Measurements from ENCODE around the gene C1QTNF6. TPM values are rescaled to one million over a fixed set of nuclear protein-coding genes. Genes with fewer than 3 reads are reported as not detected.

C1QTNF6 gene
- total and polyA plus RNA-seq, 2 of the 8 experiments (the other 6 are each of a cell fraction or from before 2014, with no cell fraction given): 3.1 to 6.5 TPM

GRCh38 chr22:37228106-37229011 lies 40.3 kb upstream of the C1QTNF6 start:
- no peak overlapping the region for H4K91ac ChIP-seq (replicated peaks; ENCODE audit: insufficient read length, low read length)
- no peak for FAIRE-seq
- H3K36me3 ChIP-seq (ENCODE audit: control insufficient read depth in 2 of 4, insufficient read depth in 4 of 4, low read length in 3 of 4): no peaks in the 10 kb centered on the region
- peaks cover 2% of the 10 kb centered on the region; the same call in 1 of the 2 replicates for H3K23me2 ChIP-seq (ENCODE audit: low read depth, low read length)
- no peaks in the 10 kb centered on the region for H4K20me1 ChIP-seq (replicated peaks in 1 of 2; ENCODE audit: control insufficient read depth in 1 of 2, insufficient read depth in 2 of 2, low read length in 2 of 2)
- no peak overlapping the region for H3K4me3 ChIP-seq (ENCODE audit: extremely low read depth in 1 of 4, insufficient read depth in 2 of 4, low read depth in 3 of 4, low read length in 4 of 4)
- no peak overlapping the region for H3K18ac ChIP-seq (ENCODE audit: extremely low read depth, low read length)
- ChIA-PET POLR2A (ENCODE audit: partially characterized antibody) (interaction anchor here (1.0 kb wide), 1 partner anchor 16 kb away, joined by 3 read pairs; the partner anchor contains the start of gene RAC2), CTCF (ENCODE audit: partially characterized antibody) (interaction anchor here (0.6 to 2.6 kb wide), 7 partner anchors 30 to 658 kb away, joined by 3 to 9 read pairs (median 3); no protein-coding TSS in a partner anchor)
- no peak overlapping the region for H3K4ac ChIP-seq (replicated peaks; ENCODE audit: insufficient read length, low read depth, low read length)
- 82% methylated on average over 20 of the region's 20 CpGs; no CpG with 5 or more reads in 1 of the 2 experiments for WGBS, 2 experiments (ENCODE audit: extremely low coverage in 1 of 2, insufficient coverage in 1 of 2, insufficient read length in 1 of 2, insufficient replicate concordance in 2 of 2, low coverage in 1 of 2, low lambda C conversion rate in 2 of 2, missing lambda C conversion rate in 1 of 2)
- no peak overlapping the region for H4K8ac ChIP-seq (ENCODE audit: extremely low read depth, insufficient read depth, low read length)
- H3K14ac ChIP-seq (ENCODE audit: insufficient read length): no peak overlapping the region
- H2BK120ac ChIP-seq (replicated peaks; ENCODE audit: low read depth, low read length): no peak overlapping the region
- H2BK20ac ChIP-seq (ENCODE audit: low read length): no peak overlapping the region
- no peaks in the 10 kb centered on the region for H3K9me3 ChIP-seq (ENCODE audit: insufficient read depth in 2 of 2, low read depth in 1 of 2, low read length in 1 of 2)
- H4K5ac ChIP-seq (ENCODE audit: insufficient read length, low read depth, low read length): no peak overlapping the region
- H3K27ac ChIP-seq (ENCODE audit: low read depth, low read length): no peak overlapping the region
- H2BK15ac ChIP-seq (ENCODE audit: low read length): no peak overlapping the region
- no peaks in the 10 kb centered on the region for H3K27me3 ChIP-seq (replicated peaks in 1 of 4; ENCODE audit: control insufficient read depth in 3 of 4, extremely low read depth in 1 of 4, insufficient read depth in 3 of 4, low read length in 3 of 4)
- H2AFZ ChIP-seq (ENCODE audit: low read length): no peak overlapping the region
- H3K79me1 ChIP-seq (ENCODE audit: low read depth, low read length): no peaks in the 10 kb centered on the region
- no peaks in the 10 kb centered on the region for H3K79me2 ChIP-seq (ENCODE audit: control insufficient read depth in 1 of 2, insufficient read depth in 2 of 2, low read length in 2 of 2)
- no peak overlapping the region for H2BK12ac ChIP-seq (ENCODE audit: low read depth, low read length)
- H3K4me2 ChIP-seq (ENCODE audit: insufficient read depth in 1 of 2, low read depth in 2 of 2, low read length in 2 of 2): no peak overlapping the region
- H2BK5ac ChIP-seq (ENCODE audit: low read depth, low read length): no peak overlapping the region; the same call in 1 of the 2 replicates
- no peak overlapping the region for H3K56ac ChIP-seq (replicated peaks; ENCODE audit: insufficient read length, low read depth, low read length)
- H3K4me1 ChIP-seq (replicated peaks in 1 of 4; ENCODE audit: control insufficient read depth in 3 of 4, insufficient read depth in 4 of 4, low read length in 3 of 4): no peaks in the 10 kb centered on the region
- no peak overlapping the region for H2AK5ac ChIP-seq (ENCODE audit: low read depth, low read length)
- DNase-seq (ENCODE audit: low read depth in 1 of 2, low spot score in 2 of 2): no peak
- H3K23ac ChIP-seq (ENCODE audit: insufficient read length): no peak overlapping the region
- H3K9ac ChIP-seq (replicated peaks in 1 of 4; ENCODE audit: extremely low read depth in 1 of 4, low read depth in 3 of 4, low read length in 3 of 4): no peak overlapping the region
- no peak for TF ChIP-seq GTF2F1 (IDR thresholded peaks at IDR 0.05; ENCODE audit: borderline replicate concordance, low read depth, low read length)
- TF ChIP-seq PHF8 (conservative IDR thresholded peaks at IDR 0.05; ENCODE audit: low read depth, low read length): no peak
- no peak for TF ChIP-seq CTCF (IDR thresholded peaks at IDR 0.05; ENCODE audit: control extremely low read depth in 1 of 3, insufficient read depth in 1 of 3, low read depth in 1 of 3, low read length in 3 of 3)
- TF ChIP-seq HDAC2 (IDR thresholded peaks at IDR 0.05; ENCODE audit: borderline replicate concordance in 1 of 2, low read depth in 2 of 2, low read length in 2 of 2): no peak
- no peak for TF ChIP-seq YY1 (IDR thresholded peaks at IDR 0.05; ENCODE audit: low read depth, low read length)
- TF ChIP-seq KDM5A (IDR thresholded peaks at IDR 0.05; ENCODE audit: low read length): no peak
- no peak for TF ChIP-seq MAFK (IDR thresholded peaks at IDR 0.05; ENCODE audit: low read depth, low read length)
- no peak for TF ChIP-seq BCL11A (IDR thresholded peaks at IDR 0.05; ENCODE audit: low read depth in 2 of 2, low read length in 2 of 2)
- no peak for TF ChIP-seq SP1 (IDR thresholded peaks at IDR 0.05; ENCODE audit: low read depth, low read length)

Measured in H1 (cell line).